IMR-90 (cell line): ENCODE measurements around the gene SLC5A11.

Source experiments
- CEBPB ChIP-seq: IDR thresholded peaks from 2 replicates; pipeline ENCODE4 v1.6.1; 2012; ENCODE audit warnings: low read depth, low read length, improper control_type of control experiment
- CHD1 ChIP-seq: IDR thresholded peaks from 2 replicates; pipeline ENCODE4 v1.6.1; 2012; ENCODE audit warnings: low read depth, low read length, improper control_type of control experiment
- MXI1 ChIP-seq: IDR thresholded peaks from 2 replicates; pipeline ENCODE4 v1.6.1; 2012; ENCODE audit warnings: low read depth, mild to moderate bottlenecking, low read length, moderate library complexity, borderline replicate concordance
- NFE2L2 ChIP-seq: fragments of 150-350 bp; IDR thresholded peaks from 2 replicates; pipeline ENCODE4 v1.6.1; 2016; ENCODE audit warnings: low read depth, mild to moderate bottlenecking, low read length
- POLR2A ChIP-seq: IDR thresholded peaks from 2 replicates; pipeline ENCODE4 v1.6.1; 2012; ENCODE audit warnings: mild to moderate bottlenecking, low read depth, low read length
- RCOR1 ChIP-seq: IDR thresholded peaks from 2 replicates; pipeline ENCODE4 v1.6.1; 2012; ENCODE audit warnings: mild to moderate bottlenecking, low read length, improper control_type of control experiment; ENCODE audit not compliant: insufficient replicate concordance
- TF ChIP-seq, protein P1 (sequence below): conservative IDR thresholded peaks from 2 replicates; pipeline ENCODE4 v1.5.1; 2012; ENCODE audit warnings: mild to moderate bottlenecking, low read depth, low read length, improper control_type of control experiment
- TF ChIP-seq, protein P2 (sequence below): fragments of 150-350 bp; IDR thresholded peaks from 2 replicates; pipeline ENCODE4 v1.6.1; 2017; ENCODE audit warnings: mild to moderate bottlenecking, antibody characterized with exemption, low read length, low read depth
- TF ChIP-seq, protein P3 (sequence below): fragments of 150-350 bp; IDR thresholded peaks from 2 replicates; pipeline ENCODE4 v1.6.1; 2016; ENCODE audit warnings: low read depth, mild to moderate bottlenecking, low read length, moderate library complexity, borderline replicate concordance

DNA sequence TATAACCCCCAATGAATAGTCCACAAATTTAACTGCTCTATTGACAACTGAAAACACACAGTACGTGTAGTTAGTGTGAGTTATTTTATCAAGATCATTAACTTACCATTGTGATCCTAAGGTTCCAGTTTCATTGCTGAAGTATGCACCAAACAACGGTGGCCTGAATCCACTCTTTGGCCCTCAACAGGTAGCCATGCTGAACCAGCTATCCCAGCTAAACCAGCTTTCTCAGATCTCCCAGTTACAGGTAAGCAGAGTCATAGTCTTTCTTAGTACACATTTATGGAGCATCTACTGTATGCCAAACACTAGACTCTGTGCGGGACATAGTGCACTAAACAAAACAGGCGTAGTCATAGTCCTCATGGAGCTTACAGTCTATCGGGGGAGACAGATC lies 40.3 kb upstream of the SLC5A11 start:
- TF ChIP-seq, protein P1, sequence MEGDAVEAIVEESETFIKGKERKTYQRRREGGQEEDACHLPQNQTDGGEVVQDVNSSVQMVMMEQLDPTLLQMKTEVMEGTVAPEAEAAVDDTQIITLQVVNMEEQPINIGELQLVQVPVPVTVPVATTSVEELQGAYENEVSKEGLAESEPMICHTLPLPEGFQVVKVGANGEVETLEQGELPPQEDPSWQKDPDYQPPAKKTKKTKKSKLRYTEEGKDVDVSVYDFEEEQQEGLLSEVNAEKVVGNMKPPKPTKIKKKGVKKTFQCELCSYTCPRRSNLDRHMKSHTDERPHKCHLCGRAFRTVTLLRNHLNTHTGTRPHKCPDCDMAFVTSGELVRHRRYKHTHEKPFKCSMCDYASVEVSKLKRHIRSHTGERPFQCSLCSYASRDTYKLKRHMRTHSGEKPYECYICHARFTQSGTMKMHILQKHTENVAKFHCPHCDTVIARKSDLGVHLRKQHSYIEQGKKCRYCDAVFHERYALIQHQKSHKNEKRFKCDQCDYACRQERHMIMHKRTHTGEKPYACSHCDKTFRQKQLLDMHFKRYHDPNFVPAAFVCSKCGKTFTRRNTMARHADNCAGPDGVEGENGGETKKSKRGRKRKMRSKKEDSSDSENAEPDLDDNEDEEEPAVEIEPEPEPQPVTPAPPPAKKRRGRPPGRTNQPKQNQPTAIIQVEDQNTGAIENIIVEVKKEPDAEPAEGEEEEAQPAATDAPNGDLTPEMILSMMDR: no peak
- TF ChIP-seq, protein P2, sequence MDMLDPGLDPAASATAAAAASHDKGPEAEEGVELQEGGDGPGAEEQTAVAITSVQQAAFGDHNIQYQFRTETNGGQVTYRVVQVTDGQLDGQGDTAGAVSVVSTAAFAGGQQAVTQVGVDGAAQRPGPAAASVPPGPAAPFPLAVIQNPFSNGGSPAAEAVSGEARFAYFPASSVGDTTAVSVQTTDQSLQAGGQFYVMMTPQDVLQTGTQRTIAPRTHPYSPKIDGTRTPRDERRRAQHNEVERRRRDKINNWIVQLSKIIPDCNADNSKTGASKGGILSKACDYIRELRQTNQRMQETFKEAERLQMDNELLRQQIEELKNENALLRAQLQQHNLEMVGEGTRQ: no peak
- TF ChIP-seq POLR2A: no peak
- TF ChIP-seq RCOR1: no peak
- TF ChIP-seq CHD1: no peak
- TF ChIP-seq, protein P3, sequence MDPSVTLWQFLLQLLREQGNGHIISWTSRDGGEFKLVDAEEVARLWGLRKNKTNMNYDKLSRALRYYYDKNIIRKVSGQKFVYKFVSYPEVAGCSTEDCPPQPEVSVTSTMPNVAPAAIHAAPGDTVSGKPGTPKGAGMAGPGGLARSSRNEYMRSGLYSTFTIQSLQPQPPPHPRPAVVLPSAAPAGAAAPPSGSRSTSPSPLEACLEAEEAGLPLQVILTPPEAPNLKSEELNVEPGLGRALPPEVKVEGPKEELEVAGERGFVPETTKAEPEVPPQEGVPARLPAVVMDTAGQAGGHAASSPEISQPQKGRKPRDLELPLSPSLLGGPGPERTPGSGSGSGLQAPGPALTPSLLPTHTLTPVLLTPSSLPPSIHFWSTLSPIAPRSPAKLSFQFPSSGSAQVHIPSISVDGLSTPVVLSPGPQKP: no peak
- no peak for TF ChIP-seq NFE2L2
- no peak for TF ChIP-seq MXI1
- TF ChIP-seq CEBPB: no peak
